K562 (cell line): ENCODE measurements around the gene ARHGAP10. TPM values are rescaled to one million over a fixed set of nuclear protein-coding genes. Genes with fewer than 3 reads are reported as not detected.

ENCODE experiments used
- ATAC-seq: fragments of 200-7000 bp; cut with Tn5 transposase; 3 replicates; pipeline ENCODE4 v1.9.1; 2020; ENCODE audit warnings: moderate library complexity
- Bru-seq: library from RNA; stranded (reverse); fragments of 400-500 nt; gene quantifications from one replicate; lab custom pipeline; 2021; lab: Mats Ljungman, UMichigan
- BruChase-seq, 2 experiments: library from RNA; stranded (reverse); fragments of 400-500 nt; gene quantifications; one replicate each; lab custom pipeline; 2021; lab: Mats Ljungman, UMichigan
- BruUV-seq: library from RNA; stranded (reverse); fragments of 400-500 nt; replicated peaks from 2 replicates; lab custom pipeline; 2021; lab: Mats Ljungman, UMichigan
- CTCF ChIA-PET: fragments of 300-600 bp; formaldehyde crosslinking; extraction: SDS; loops from one replicate; lab custom pipeline; 2021; ENCODE audit warnings: low intra/inter-chr PET ratio; lab: Yijun Ruan, JAX
- POLR2A ChIA-PET: fragments of 300-600, 350-650 bp; sonication (Branson Sonifier 250); formaldehyde crosslinking; extraction: SDS; loops from one replicate; lab custom pipeline; 2021; ENCODE audit warnings: antibody characterized with exemption, inconsistent platforms; lab: Yijun Ruan, JAX
- DNase-seq, 4 experiments: peaks; one replicate each; pipeline versions ENCODE4 v3.0.0 to v3.0.0-alpha.2; 2011 to 2018; ENCODE audit warnings: low spot score in 3 of 4, mixed read lengths in 3 of 4; ENCODE audit errors: extremely low read depth in 1 of 4
- FAIRE-seq: peaks from 2 replicates; lab custom pipeline; 2011; peaks lifted over from hg19 to GRCh38; lab: Jason Lieb, UNC
- H2AFZ ChIP-seq: 2 replicates; pipeline ENCODE4 v1.6.0; 2011; ENCODE audit warnings: low read depth, low read length, control low read depth, inconsistent platforms
- H3K27ac ChIP-seq: fragments of 200-600 bp; 3 replicates; pipeline ENCODE4 v1.8.0; 2011; ENCODE audit warnings: low read depth, mild to moderate bottlenecking, control low read depth, inconsistent platforms, low read length, moderate library complexity, mixed read lengths; ENCODE audit errors: extremely low read depth
- H3K27me3 ChIP-seq, 2 experiments: fragments of 300-600 bp in 1 of 2; 2 replicates in 1 of 2; 3 replicates in 1 of 2; pipeline versions ENCODE4 v1.6.0 to v1.8.0; 2011; ENCODE audit warnings: inconsistent platforms in 2 of 2, low read length in 2 of 2, mild to moderate bottlenecking in 1 of 2, mixed read lengths in 1 of 2, moderate library complexity in 1 of 2; ENCODE audit not compliant: control insufficient read depth in 2 of 2, insufficient read depth in 2 of 2
- H3K36me3 ChIP-seq: fragments of 300-600 bp; 3 replicates; pipeline ENCODE4 v1.8.0; 2011; ENCODE audit warnings: mild to moderate bottlenecking, low read length, inconsistent platforms; ENCODE audit not compliant: control insufficient read depth, insufficient read depth
- H3K4me1 ChIP-seq, 2 experiments: fragments of 200-600 bp in 1 of 2; replicated peaks in 1 of 2; 2 replicates in 1 of 2; 3 replicates in 1 of 2; pipeline versions ENCODE4 v1.5.1 to v1.8.0; 2011; ENCODE audit warnings: inconsistent platforms in 2 of 2, low read length in 2 of 2, mild to moderate bottlenecking in 1 of 2, mixed read lengths in 1 of 2, moderate library complexity in 1 of 2; ENCODE audit not compliant: control insufficient read depth in 2 of 2, insufficient read depth in 2 of 2
- H3K4me2 ChIP-seq: 2 replicates; pipeline ENCODE4 v1.6.1; 2011; ENCODE audit warnings: low read length, control low read depth, inconsistent platforms, mixed read lengths; ENCODE audit not compliant: insufficient read depth
- H3K4me3 ChIP-seq: fragments of 200-600 bp; sonication (generic), shearing (Covaris generic); 2 replicates; pipeline ENCODE4 v1.5.1; 2016; ENCODE audit warnings: control low read depth, inconsistent platforms
- H3K79me2 ChIP-seq: fragments of 200-600 bp; 3 replicates; pipeline ENCODE4 v1.8.0; 2011; ENCODE audit warnings: low read length, inconsistent platforms; ENCODE audit not compliant: control insufficient read depth, insufficient read depth
- H3K9ac ChIP-seq, 2 experiments: 2 replicates each; pipeline versions ENCODE4 v1.6.0 to v1.6.1; 2011; ENCODE audit warnings: low read depth in 2 of 2, low read length in 2 of 2, control low read depth in 1 of 2, inconsistent platforms in 1 of 2, mild to moderate bottlenecking in 1 of 2, mixed read lengths in 1 of 2; ENCODE audit not compliant: insufficient read depth in 1 of 2
- H3K9me1 ChIP-seq: one replicate; pipeline ENCODE4 v1.6.0; 2011; ENCODE audit warnings: inconsistent platforms, mild to moderate bottlenecking, low read length, moderate library complexity; ENCODE audit not compliant: control insufficient read depth, insufficient read depth
- H3K9me3 ChIP-seq: replicated peaks from 2 replicates; pipeline ENCODE4 v1.5.1; 2011; ENCODE audit warnings: low read depth, low read length, inconsistent platforms; ENCODE audit not compliant: control insufficient read depth, insufficient read depth
- H4K20me1 ChIP-seq: replicated peaks from 2 replicates; pipeline ENCODE4 v1.6.1; 2011; ENCODE audit warnings: low read length, inconsistent platforms, mixed read lengths; ENCODE audit not compliant: control insufficient read depth, insufficient read depth
- CXXC5 ChIP-seq: fragments of 250-450 bp; sonication (Bioruptor Pico); IDR thresholded peaks from 2 replicates; pipeline ENCODE4 v1.8.0; 2022; ENCODE audit warnings: inconsistent platforms, mild to moderate bottlenecking, moderate library complexity
- ERF ChIP-seq: fragments of 450-650 bp; formaldehyde crosslinking; IDR thresholded peaks from 2 replicates; pipeline ENCODE4 v1.4.0; 2020; ENCODE audit warnings: mild to moderate bottlenecking, mixed read lengths
- FOSL1 ChIP-seq: fragments of 200-800 bp; sonication (Bioruptor generic); conservative IDR thresholded peaks from 2 replicates; pipeline ENCODE4 v1.6.1; 2016; ENCODE audit warnings: missing genetic modification characterization, missing compliant biosample characterization
- IRF2 ChIP-seq: sonication (generic); formaldehyde crosslinking; IDR thresholded peaks from 2 replicates; pipeline ENCODE4 v1.8.1; 2022; ENCODE audit warnings: mild to moderate bottlenecking, missing genetic modification reagents
- ZNF263 ChIP-seq: sonication (generic); formaldehyde crosslinking; IDR thresholded peaks from 2 replicates; pipeline ENCODE4 v1.8.0; 2022; ENCODE audit warnings: mild to moderate bottlenecking, missing genetic modification reagents, borderline replicate concordance
- WGBS: fragments of 100-300 bp; shearing (Covaris generic); methylation state at CpG from one replicate; pipeline ENCODE4 v1.1.6; 2016; ENCODE audit warnings: low coverage, mixed read lengths; ENCODE audit not compliant: insufficient coverage; ENCODE audit errors: missing lambda C conversion rate; 5-methylcytosine and 5-hydroxymethylcytosine counted together
- in situ Hi-C: fragments of 300-500 bp; cut with MboI; formaldehyde crosslinking; loops from 4 replicates; pipeline ENCODE4 v1.15.0; 2018; ENCODE audit warnings: inconsistent platforms, mixed read lengths
- intact Hi-C: fragments of 100-400 bp; cut with micrococcal nuclease; formaldehyde crosslinking; loops from 2 replicates; pipeline ENCODE4 v1.14.2; 2022
- long read RNA-seq, 3 experiments: library from polyadenylated mRNA in 2 of 3; library from RNA in 1 of 3; unstranded in 2 of 3; stranded (forward) in 1 of 3; transcript quantifications; one replicate each; pipeline ENCODE4 v2.0.0, GENCODE V29; 2019 to 2022
- polyA minus RNA-seq, 3 experiments: library from RNA; depleted of rRNA, polyadenylated mRNA; stranded (reverse); fragments of >200 nt; gene quantifications; 2 replicates each; pipeline ENCODE4 v1.2.3, GENCODE V29; 2011
- polyA plus RNA-seq, 8 experiments: library from polyadenylated mRNA; depleted of rRNA in 4 of 8; stranded (reverse) in 5 of 8; unstranded in 3 of 8; fragments of >200 nt; fragmentation: Nextera tagmentation in 2 of 8; fragmentation: Illumina TruSeq in 1 of 8; extraction: Ambion mirVana in 2 of 8; extraction: Trizol in 1 of 8; gene quantifications; 2 replicates each; pipeline versions ENCODE4 v1.2.1 to v1.2.3, GENCODE V29; 2011 to 2014; ENCODE audit warnings: inconsistent platforms in 1 of 8, missing spikeins in 1 of 8
- total RNA-seq, 7 experiments: library from RNA; depleted of rRNA in 6 of 7; stranded (reverse); fragments of >200 nt in 6 of 7; fragmentation: Illumina TruSeq in 2 of 7; extraction: Trizol in 2 of 7; gene quantifications; 2 replicates each; pipeline versions ENCODE4 v1.2.1 to v1.2.3, GENCODE V29; 2011 to 2021; ENCODE audit warnings: low replicate concordance in 1 of 7
- TF ChIP-seq, protein P1 (sequence below), 2 experiments: IDR thresholded peaks; 2 replicates each; pipeline ENCODE4 v1.6.1; 2012; ENCODE audit warnings: improper control_type of control experiment in 2 of 2, low read depth in 2 of 2, low read length in 2 of 2, borderline replicate concordance in 1 of 2
- TF ChIP-seq, protein P2 (sequence below): IDR thresholded peaks from 2 replicates; pipeline ENCODE4 v1.6.1; 2016; ENCODE audit warnings: missing genetic modification characterization, missing compliant biosample characterization

ARHGAP10 gene, protein sequence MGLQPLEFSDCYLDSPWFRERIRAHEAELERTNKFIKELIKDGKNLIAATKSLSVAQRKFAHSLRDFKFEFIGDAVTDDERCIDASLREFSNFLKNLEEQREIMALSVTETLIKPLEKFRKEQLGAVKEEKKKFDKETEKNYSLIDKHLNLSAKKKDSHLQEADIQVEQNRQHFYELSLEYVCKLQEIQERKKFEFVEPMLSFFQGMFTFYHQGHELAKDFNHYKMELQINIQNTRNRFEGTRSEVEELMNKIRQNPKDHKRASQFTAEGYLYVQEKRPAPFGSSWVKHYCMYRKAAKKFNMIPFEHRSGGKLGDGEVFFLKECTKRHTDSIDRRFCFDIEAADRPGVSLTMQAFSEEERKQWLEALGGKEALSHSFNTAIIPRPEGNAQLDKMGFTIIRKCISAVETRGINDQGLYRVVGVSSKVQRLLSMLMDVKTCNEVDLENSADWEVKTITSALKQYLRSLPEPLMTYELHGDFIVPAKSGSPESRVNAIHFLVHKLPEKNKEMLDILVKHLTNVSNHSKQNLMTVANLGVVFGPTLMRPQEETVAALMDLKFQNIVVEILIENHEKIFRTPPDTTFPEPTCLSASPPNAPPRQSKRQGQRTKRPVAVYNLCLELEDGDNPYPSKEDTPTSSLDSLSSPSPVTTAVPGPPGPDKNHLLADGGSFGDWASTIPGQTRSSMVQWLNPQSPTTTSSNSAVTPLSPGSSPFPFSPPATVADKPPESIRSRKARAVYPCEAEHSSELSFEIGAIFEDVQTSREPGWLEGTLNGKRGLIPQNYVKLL
- 0.28 and 0.90 TPM in 2 replicates for total RNA-seq (2011; cell fraction: chromatin; rRNA removed; ENCODE audit: low replicate concordance)
- 0.33 and 0.66 TPM in 2 replicates for total RNA-seq (2011; cell fraction: nucleolus; rRNA removed)
- 0.15 and 0.23 TPM in 2 replicates for total RNA-seq (2011; cell fraction: nucleoplasm; rRNA removed)
- total RNA-seq (2014; rRNA removed) (0.05 and 0.16 TPM in 2 replicates), total RNA-seq (2014; rRNA removed; fragmentation: Illumina TruSeq; extraction: Trizol) (0.07 and 0.10 TPM in 2 replicates), total RNA-seq (2015; rRNA removed; fragmentation: Illumina TruSeq; extraction: Trizol) (0.04 TPM in 1 of 2 replicates, not detected in the other), total RNA-seq (2021) (0.16 and 0.22 TPM in 2 replicates), polyA plus RNA-seq (2011; rRNA removed) (0.14 and 0.24 TPM in 2 replicates), polyA plus RNA-seq (2014; fragmentation: Illumina TruSeq; extraction: Trizol) (0.08 TPM in 1 of 2 replicates, not detected in the other), polyA plus RNA-seq (2014; fragmentation: Nextera tagmentation; extraction: Ambion mirVana) (under 1 TPM in 1 of 2 experiments, not detected in 1; 0.03 TPM), polyA plus RNA-seq (2014; rRNA removed) (0.13 TPM in 1 of 2 replicates, not detected in the other), polyA minus RNA-seq (2011; rRNA and poly(A)+ RNA removed) (0.53 and 0.54 TPM in 2 replicates), Bru-seq, nascent RNA (percentile 21 among the genes with signal in this experiment), BruChase-seq, experiment 1, labeled RNA remaining after a 2-hour chase (percentile 22 among the genes with signal in this experiment), BruChase-seq, experiment 2, labeled RNA remaining after a 6-hour chase (percentile 20 among the genes with signal in this experiment)
- polyA plus RNA-seq (2011; cell fraction: cytosol; rRNA removed): 0.15 and 0.16 TPM in 2 replicates
- 0.11 and 0.28 TPM in 2 replicates for polyA plus RNA-seq (2011; cell fraction: nucleus; rRNA removed)
- polyA plus RNA-seq (2012): 0.10 and 0.18 TPM in 2 replicates
- not detected in 2 replicates for polyA minus RNA-seq (2011; cell fraction: cytosol; rRNA and poly(A)+ RNA removed)
- 0.40 and 0.89 TPM in 2 replicates for polyA minus RNA-seq (2011; cell fraction: nucleus; rRNA and poly(A)+ RNA removed)
- long read RNA-seq, experiment 1, partial matches to known transcripts: 0 of 1 reads
- long read RNA-seq, experiment 1, other reads (novel, unspliced or antisense): 1 of 1 reads
- long read RNA-seq, experiment 2: 0 reads
- long read RNA-seq, experiment 3: 0 reads

DNA sequence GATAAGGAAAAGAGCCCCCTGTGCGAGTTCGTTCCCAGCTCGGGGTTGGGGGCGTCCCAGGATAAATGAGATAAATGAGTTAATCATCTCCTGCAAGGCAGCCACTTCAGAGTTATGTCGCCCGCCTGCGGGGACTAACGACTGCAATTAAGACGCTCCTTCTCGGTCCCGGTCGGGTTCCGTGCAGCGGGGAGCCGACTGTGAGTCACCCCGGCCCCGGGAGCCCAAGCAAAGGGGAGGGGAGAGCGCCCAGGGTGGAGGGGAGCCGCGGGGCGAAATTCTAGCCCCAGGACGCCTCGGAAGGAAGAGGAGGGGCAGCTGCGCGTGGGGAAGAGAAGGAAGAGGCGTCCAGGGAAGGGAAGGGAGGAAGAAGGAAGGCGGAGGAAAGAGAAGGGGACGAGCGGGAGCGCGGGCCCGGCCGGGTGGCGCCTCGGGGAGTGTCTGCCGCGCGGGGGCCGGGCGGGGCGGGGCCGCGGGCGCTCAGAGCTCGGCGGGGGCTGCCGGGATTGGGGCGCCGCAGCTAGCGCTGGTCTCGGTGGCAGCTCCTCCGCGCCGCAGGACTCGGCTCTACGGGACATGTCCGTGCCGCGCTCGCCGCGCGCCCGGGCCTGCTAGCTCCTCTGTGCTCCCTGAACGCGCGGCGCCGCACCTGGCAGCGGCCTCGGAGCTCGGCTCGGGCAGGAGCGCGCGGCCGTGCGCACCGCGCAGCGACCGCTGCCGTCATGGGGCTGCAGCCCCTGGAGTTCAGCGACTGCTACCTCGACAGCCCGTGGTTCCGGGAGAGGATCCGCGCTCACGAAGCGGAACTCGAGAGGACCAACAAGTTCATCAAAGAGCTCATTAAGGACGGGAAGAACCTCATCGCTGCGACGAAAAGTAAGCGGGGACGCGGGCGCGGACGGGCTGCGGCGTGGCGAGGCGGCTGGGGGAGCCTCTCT is at the start of gene ARHGAP10:
Gene ARHGAP10, plus strand, starts transcription at position 509 of the 938 bp plus-strand sequence. Its CDS starts 214 bp downstream, at position 723.
- Histone ChIP-seq H3K4me3 (peak within 1 kb of the TSS; percentile 43), H3K9me3 (no peaks in the 10 kb centered on the region), H3K9ac (peak within 1 kb of the TSS in 1 of 2 experiments; percentile 65; a peak in 2 of 4 replicates), H3K4me1 (peaks cover 0 to 15% of the 10 kb centered on the region in 2 experiments; a peak in 2 of 5 replicates), H2AFZ (peak within 1 kb of the TSS; percentile 72), H3K27ac (no peak within 1 kb of the TSS), H3K79me2 (no peaks in the 10 kb centered on the region), H4K20me1 (peaks cover 4% of the 10 kb centered on the region; the same call in 1 of the 2 replicates), H3K36me3 (no peaks in the 10 kb centered on the region), H3K27me3 (peaks cover 35 to 38% of the 10 kb centered on the region in 2 experiments), H3K9me1 (no peaks in the 10 kb centered on the region), H3K4me2 (peak within 1 kb of the TSS; percentile 68)
- POLR2A ChIA-PET: no interaction called here
- in situ Hi-C loops (no loop called here), intact Hi-C loops (no loop called here)
- peak; percentile 78 for ATAC-seq
- WGBS: 2% methylated on average over 44 of the region's 106 CpGs
- no peak for FAIRE-seq
- no TSS peak for BruUV-seq
- CTCF ChIA-PET: no interaction called here
- DNase-seq: peak; percentile 38 to 54 (median 50)
- 0 out of 2 replicates have a peak, but pooled peaks have one; percentile 9 for TF ChIP-seq CXXC5
- TF ChIP-seq, protein P1, sequence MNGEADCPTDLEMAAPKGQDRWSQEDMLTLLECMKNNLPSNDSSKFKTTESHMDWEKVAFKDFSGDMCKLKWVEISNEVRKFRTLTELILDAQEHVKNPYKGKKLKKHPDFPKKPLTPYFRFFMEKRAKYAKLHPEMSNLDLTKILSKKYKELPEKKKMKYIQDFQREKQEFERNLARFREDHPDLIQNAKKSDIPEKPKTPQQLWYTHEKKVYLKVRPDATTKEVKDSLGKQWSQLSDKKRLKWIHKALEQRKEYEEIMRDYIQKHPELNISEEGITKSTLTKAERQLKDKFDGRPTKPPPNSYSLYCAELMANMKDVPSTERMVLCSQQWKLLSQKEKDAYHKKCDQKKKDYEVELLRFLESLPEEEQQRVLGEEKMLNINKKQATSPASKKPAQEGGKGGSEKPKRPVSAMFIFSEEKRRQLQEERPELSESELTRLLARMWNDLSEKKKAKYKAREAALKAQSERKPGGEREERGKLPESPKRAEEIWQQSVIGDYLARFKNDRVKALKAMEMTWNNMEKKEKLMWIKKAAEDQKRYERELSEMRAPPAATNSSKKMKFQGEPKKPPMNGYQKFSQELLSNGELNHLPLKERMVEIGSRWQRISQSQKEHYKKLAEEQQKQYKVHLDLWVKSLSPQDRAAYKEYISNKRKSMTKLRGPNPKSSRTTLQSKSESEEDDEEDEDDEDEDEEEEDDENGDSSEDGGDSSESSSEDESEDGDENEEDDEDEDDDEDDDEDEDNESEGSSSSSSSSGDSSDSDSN (IDR thresholded peaks at IDR 0.05; ENCODE audit: borderline replicate concordance in 1 of 2, low read depth in 2 of 2, low read length in 2 of 2): 0 out of 4 replicates have a peak, but pooled peaks of 1 of the 2 experiments have one; percentile 25
- TF ChIP-seq FOSL1 (tag): 0 out of 2 replicates have a peak, but pooled peaks have one; percentile 25
- no peak for TF ChIP-seq ERF (CRISPR knock-in tag)
- TF ChIP-seq IRF2 (CRISPR knock-in tag): no peak
- TF ChIP-seq, protein P2, sequence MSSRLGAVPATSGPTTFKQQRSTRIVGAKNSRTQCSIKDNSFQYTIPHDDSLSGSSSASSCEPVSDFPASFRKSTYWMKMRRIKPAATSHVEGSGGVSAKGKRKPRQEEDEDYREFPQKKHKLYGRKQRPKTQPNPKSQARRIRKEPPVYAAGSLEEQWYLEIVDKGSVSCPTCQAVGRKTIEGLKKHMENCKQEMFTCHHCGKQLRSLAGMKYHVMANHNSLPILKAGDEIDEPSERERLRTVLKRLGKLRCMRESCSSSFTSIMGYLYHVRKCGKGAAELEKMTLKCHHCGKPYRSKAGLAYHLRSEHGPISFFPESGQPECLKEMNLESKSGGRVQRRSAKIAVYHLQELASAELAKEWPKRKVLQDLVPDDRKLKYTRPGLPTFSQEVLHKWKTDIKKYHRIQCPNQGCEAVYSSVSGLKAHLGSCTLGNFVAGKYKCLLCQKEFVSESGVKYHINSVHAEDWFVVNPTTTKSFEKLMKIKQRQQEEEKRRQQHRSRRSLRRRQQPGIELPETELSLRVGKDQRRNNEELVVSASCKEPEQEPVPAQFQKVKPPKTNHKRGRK (tag): 0 out of 2 replicates have a peak, but pooled peaks have one; percentile 21
- TF ChIP-seq ZNF263 (CRISPR knock-in tag): peak; percentile 43; the same call in 1 of the 2 replicates
